Gastrocnemius medialis (tissue), 4 donors: ENCODE data around the gene GPRC5A.

Experiments
- POLR2A ChIP-seq, 2 donors: fragments of 450-650 bp; IDR thresholded peaks; one replicate each; pipeline ENCODE4 v1.6.1; 2017; ENCODE audit warnings: antibody characterized with exemption in 2 of 2, mild to moderate bottlenecking in 2 of 2, moderate library complexity in 2 of 2
- TF ChIP-seq, protein P1 (sequence below), 5 experiments: fragments of 450-650 bp in 3 of 5; fragments of 200-600 bp in 2 of 5; sonication (generic) in 2 of 5; IDR thresholded peaks in 4 of 5; conservative IDR thresholded peaks in 1 of 5; 1 replicate in 4 of 5; 2 replicates in 1 of 5; pipeline ENCODE4 v1.5.1; 2016 to 2019; ENCODE audit warnings: antibody characterized with exemption in 5 of 5, mild to moderate bottlenecking in 3 of 5, moderate library complexity in 3 of 5

DNA sequence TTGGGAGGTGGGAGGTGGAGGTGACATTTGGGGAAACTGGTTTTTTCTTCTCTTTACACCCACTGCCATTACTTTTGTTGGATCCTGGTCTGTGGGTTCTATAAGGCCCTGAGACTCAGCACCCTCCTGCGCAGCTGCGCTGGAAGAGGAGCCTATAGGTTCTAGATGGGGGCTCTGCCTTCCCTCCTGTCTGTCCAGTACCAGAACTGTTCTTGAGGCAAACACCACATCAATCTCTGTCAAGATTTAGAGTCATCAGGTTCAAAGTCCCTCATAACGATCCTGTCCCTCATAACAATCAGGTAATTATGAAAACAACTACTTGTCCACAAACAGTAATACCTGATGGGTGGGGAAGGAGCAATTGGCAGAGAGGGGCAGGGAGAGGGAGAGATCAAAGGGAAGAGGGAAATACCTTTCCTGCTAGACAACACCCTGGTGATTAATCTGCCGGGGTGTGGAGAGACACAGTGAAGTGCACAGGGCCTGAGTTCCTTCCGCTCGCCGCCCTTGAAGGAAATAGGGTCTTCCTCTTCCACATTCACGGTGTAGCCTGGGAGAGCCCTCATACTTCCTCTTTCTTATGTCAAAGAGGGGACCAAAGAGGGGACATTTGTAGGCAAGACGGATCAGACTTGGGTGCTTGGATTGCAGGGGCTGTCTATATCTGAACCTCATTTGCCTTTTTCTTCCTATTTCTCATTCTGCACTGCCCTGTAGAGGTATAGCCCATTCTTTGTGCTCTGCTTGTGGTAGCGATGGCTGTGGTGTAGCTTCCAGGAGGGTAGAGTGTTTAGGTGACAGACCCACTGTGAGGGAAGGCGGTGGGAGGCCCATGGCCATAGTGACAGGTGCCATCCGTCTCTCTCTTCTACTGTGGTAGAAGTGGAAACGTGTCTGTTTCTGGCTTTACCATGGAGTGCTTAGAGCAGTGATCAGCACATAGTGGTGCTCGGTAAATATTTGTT lies 12.6 kb downstream of the GPRC5A start:
- TF ChIP-seq, protein P1, sequence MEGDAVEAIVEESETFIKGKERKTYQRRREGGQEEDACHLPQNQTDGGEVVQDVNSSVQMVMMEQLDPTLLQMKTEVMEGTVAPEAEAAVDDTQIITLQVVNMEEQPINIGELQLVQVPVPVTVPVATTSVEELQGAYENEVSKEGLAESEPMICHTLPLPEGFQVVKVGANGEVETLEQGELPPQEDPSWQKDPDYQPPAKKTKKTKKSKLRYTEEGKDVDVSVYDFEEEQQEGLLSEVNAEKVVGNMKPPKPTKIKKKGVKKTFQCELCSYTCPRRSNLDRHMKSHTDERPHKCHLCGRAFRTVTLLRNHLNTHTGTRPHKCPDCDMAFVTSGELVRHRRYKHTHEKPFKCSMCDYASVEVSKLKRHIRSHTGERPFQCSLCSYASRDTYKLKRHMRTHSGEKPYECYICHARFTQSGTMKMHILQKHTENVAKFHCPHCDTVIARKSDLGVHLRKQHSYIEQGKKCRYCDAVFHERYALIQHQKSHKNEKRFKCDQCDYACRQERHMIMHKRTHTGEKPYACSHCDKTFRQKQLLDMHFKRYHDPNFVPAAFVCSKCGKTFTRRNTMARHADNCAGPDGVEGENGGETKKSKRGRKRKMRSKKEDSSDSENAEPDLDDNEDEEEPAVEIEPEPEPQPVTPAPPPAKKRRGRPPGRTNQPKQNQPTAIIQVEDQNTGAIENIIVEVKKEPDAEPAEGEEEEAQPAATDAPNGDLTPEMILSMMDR (IDR thresholded peaks at IDR 0.05 in 4 of 5, conservative IDR thresholded peaks at IDR 0.05 in 1 of 5), result no peak
- no peak for TF ChIP-seq POLR2A (IDR thresholded peaks at IDR 0.05)
